DND-41 (cell line): Measurements from ENCODE around the gene MAML3.

Source experiments
- ATAC-seq: fragments of 200-7000 bp; cut with Tn5 transposase; 3 replicates; pipeline ENCODE4 v1.9.1; 2021; ENCODE audit warnings: low read depth; ENCODE audit not compliant: insufficient read depth
- DNase-seq: peaks from one replicate; pipeline ENCODE4 v3.0.0-alpha.2; 2020
- H2AFZ ChIP-seq: 2 replicates; pipeline ENCODE4 v1.6.0; 2012; ENCODE audit warnings: low read depth, low read length
- H3K27ac ChIP-seq: 2 replicates; pipeline ENCODE4 v1.5.1; 2012; ENCODE audit warnings: low read length, inconsistent platforms
- H3K27me3 ChIP-seq: fragments of 200-600 bp; sonication (generic); 2 replicates; pipeline ENCODE4 v1.6.0; 2012; ENCODE audit warnings: low read length, mild to moderate bottlenecking, inconsistent platforms; ENCODE audit not compliant: insufficient read depth, poor library complexity
- H3K36me3 ChIP-seq: 2 replicates; pipeline ENCODE4 v1.5.1; 2012; ENCODE audit warnings: low read length, inconsistent platforms; ENCODE audit not compliant: insufficient read depth
- H3K4me1 ChIP-seq: 2 replicates; pipeline ENCODE4 v1.5.1; 2012; ENCODE audit warnings: mild to moderate bottlenecking, low read length; ENCODE audit not compliant: insufficient read depth
- H3K4me2 ChIP-seq: 2 replicates; pipeline ENCODE4 v1.6.0; 2012; ENCODE audit warnings: mild to moderate bottlenecking, moderate library complexity, low read length, inconsistent platforms; ENCODE audit not compliant: insufficient read depth
- H3K4me3 ChIP-seq, 2 experiments: fragments of 200-600 bp in 1 of 2; shearing (Covaris generic) in 1 of 2; 2 replicates each; pipeline ENCODE4 v1.5.1; 2012 to 2016; ENCODE audit warnings: inconsistent platforms in 2 of 2, low read length in 2 of 2, mild to moderate bottlenecking in 2 of 2, low read depth in 1 of 2, moderate library complexity in 1 of 2
- H3K79me2 ChIP-seq: 2 replicates; pipeline ENCODE4 v1.6.0; 2012; ENCODE audit warnings: low read length, inconsistent platforms; ENCODE audit not compliant: insufficient read depth
- H3K9ac ChIP-seq: 2 replicates; pipeline ENCODE4 v1.6.0; 2012; ENCODE audit warnings: low read depth, mild to moderate bottlenecking, inconsistent platforms, low read length, moderate library complexity
- H3K9me3 ChIP-seq: 2 replicates; pipeline ENCODE4 v1.5.1; 2012; ENCODE audit warnings: low read length, moderate library complexity, mild to moderate bottlenecking, inconsistent platforms; ENCODE audit not compliant: insufficient read depth, severe bottlenecking
- H4K20me1 ChIP-seq: 2 replicates; pipeline ENCODE4 v1.6.0; 2012; ENCODE audit warnings: low read length; ENCODE audit not compliant: insufficient read depth
- EZH2 ChIP-seq: IDR thresholded peaks from 3 replicates; pipeline ENCODE4 v1.6.1; 2012; ENCODE audit warnings: borderline replicate concordance, low read depth, mild to moderate bottlenecking, moderate library complexity, low read length, inconsistent platforms; ENCODE audit not compliant: severe bottlenecking
- TF ChIP-seq, protein P1 (sequence below): IDR thresholded peaks from 2 replicates; pipeline ENCODE4 v1.5.1; 2012; ENCODE audit warnings: borderline replicate concordance, low read length, moderate library complexity, mild to moderate bottlenecking; ENCODE audit not compliant: poor library complexity, severe bottlenecking; ENCODE audit errors: extremely low read depth

Gene MAML3

DNA sequence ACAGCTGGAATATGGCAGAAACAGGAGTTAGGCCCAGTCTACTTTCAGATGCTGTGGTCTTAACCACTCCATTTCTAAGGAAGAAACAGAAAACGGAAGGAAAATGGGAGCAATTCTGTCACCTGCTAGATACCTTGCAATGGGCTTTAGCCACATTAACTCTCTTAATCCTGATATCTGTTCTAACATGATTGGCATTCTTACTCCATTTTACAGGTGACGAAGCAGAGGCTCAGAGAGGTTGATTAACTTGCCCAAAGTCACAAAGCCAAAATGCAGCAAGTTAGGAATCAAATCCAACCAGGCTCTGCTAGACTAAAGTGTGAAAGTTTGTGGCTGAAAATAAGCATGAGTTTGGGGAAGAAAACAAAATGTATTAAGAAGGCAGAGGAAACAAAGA is 196.9 kb downstream of the MAML3 start:
- Histone ChIP-seq H3K9ac (no peak overlapping the region), H3K79me2 (no peaks in the 10 kb centered on the region), H3K4me1 (peaks cover 9% of the 10 kb centered on the region), H3K9me3 (no peaks in the 10 kb centered on the region), H2AFZ (no peak overlapping the region), H3K4me3 (no peak overlapping the region), H3K27ac (no peak overlapping the region), H3K4me2 (no peak overlapping the region), H3K36me3 (no peaks in the 10 kb centered on the region), H4K20me1 (no peaks in the 10 kb centered on the region), H3K27me3 (no peaks in the 10 kb centered on the region)
- DNase-seq (no peak), ATAC-seq (no peak)
- no peak for TF ChIP-seq EZH2
- TF ChIP-seq, protein P1, sequence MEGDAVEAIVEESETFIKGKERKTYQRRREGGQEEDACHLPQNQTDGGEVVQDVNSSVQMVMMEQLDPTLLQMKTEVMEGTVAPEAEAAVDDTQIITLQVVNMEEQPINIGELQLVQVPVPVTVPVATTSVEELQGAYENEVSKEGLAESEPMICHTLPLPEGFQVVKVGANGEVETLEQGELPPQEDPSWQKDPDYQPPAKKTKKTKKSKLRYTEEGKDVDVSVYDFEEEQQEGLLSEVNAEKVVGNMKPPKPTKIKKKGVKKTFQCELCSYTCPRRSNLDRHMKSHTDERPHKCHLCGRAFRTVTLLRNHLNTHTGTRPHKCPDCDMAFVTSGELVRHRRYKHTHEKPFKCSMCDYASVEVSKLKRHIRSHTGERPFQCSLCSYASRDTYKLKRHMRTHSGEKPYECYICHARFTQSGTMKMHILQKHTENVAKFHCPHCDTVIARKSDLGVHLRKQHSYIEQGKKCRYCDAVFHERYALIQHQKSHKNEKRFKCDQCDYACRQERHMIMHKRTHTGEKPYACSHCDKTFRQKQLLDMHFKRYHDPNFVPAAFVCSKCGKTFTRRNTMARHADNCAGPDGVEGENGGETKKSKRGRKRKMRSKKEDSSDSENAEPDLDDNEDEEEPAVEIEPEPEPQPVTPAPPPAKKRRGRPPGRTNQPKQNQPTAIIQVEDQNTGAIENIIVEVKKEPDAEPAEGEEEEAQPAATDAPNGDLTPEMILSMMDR: no peak

- H2AFZ ChIP-seq: no peak overlapping the region
- H3K4me1 ChIP-seq: peaks cover 14% of the 10 kb centered on the region
- ATAC-seq (no peak), DNase-seq (no peak)
- H3K4me2 ChIP-seq: no peak overlapping the region
- no peaks in the 10 kb centered on the region for H3K79me2 ChIP-seq
- TF ChIP-seq, protein P1: no peak
- TF ChIP-seq EZH2: no peak
- H3K27me3 ChIP-seq: no peaks in the 10 kb centered on the region
- H3K9me3 ChIP-seq: no peaks in the 10 kb centered on the region
- H3K4me3 ChIP-seq: no peak overlapping the region
- H3K9ac ChIP-seq: no peak overlapping the region
- H4K20me1 ChIP-seq: no peaks in the 10 kb centered on the region
- no peaks in the 10 kb centered on the region for H3K36me3 ChIP-seq
- H3K27ac ChIP-seq: no peak overlapping the region
Observed at GRCh38 chr4:139956507-139957017, 197.4 kb downstream of the MAML3 start.

DNA sequence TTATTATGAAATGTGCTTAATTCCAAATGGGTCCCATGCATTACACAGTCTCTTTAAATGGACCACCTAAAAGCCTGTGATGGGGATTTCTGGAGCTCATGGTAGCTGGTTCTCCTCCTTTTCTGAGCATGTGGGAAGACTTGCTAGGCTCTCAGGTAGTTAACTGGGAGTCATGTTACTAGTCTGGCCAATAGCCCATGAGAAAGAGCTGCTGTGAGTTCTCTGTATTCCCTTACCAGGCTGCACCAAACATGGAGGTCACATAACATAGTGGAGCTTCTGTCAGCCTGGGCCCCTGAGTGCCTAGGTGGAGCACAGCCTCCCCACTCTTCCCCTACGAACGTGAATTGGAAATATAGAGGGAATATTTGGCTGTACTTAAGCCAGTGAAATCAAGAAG is 198.4 kb downstream of the MAML3 start:
- Histone ChIP-seq H3K27ac (no peak overlapping the region), H3K36me3 (no peaks in the 10 kb centered on the region)

More for the DNA sequence above, 198.4 kb downstream of the MAML3 start:
- no peak overlapping the region for H3K9ac ChIP-seq
- H3K9me3 ChIP-seq: no peaks in the 10 kb centered on the region
- H3K79me2 ChIP-seq: no peaks in the 10 kb centered on the region
- no peak overlapping the region for H3K4me2 ChIP-seq
- no peak overlapping the region for H2AFZ ChIP-seq
- TF ChIP-seq, protein P1: no peak
- TF ChIP-seq EZH2: no peak
- H3K4me1 ChIP-seq: peaks cover 24% of the 10 kb centered on the region
- ATAC-seq (no peak), DNase-seq (no peak)
- H3K27me3 ChIP-seq: no peaks in the 10 kb centered on the region
- H3K4me3 ChIP-seq: no peak overlapping the region
- peaks cover 8% of the 10 kb centered on the region; the same call in 1 of the 2 replicates for H4K20me1 ChIP-seq
